SK-N-SH treated with all-trans-retinoic acid at 6 μM for 48 hours (cell line): Measurements from ENCODE around the gene PPP1R14B.

Source experiments
- ARNTL ChIP-seq: fragments of 450-650 bp; formaldehyde crosslinking; IDR thresholded peaks from 2 replicates; pipeline ENCODE4 v1.5.0; 2020; ENCODE audit warnings: low read depth, mild to moderate bottlenecking, moderate library complexity, borderline replicate concordance
- CREB5 ChIP-seq: fragments of 250-450 bp; sonication (Bioruptor Pico); IDR thresholded peaks from 2 replicates; pipeline ENCODE4 v1.5.1; 2020; ENCODE audit warnings: low read depth, mild to moderate bottlenecking, moderate library complexity
- CSRNP3 ChIP-seq: fragments of 250-450 bp; sonication (Bioruptor Pico); IDR thresholded peaks from 2 replicates; pipeline ENCODE4 v1.5.1; 2021; ENCODE audit warnings: mild to moderate bottlenecking, moderate library complexity
- ESRRG ChIP-seq: fragments of 250-450 bp; sonication (Bioruptor Pico); IDR thresholded peaks from 2 replicates; pipeline ENCODE4 v1.6.1; 2021; ENCODE audit warnings: mild to moderate bottlenecking
- OSR1 ChIP-seq: fragments of 250-450 bp; sonication (Bioruptor Pico); IDR thresholded peaks from 2 replicates; pipeline ENCODE4 v1.8.0; 2022; ENCODE audit warnings: moderate library complexity, mild to moderate bottlenecking, inconsistent platforms
- PPARA ChIP-seq: fragments of 250-450 bp; sonication (Bioruptor Pico); IDR thresholded peaks from 2 replicates; pipeline ENCODE4 v1.5.0; 2020; ENCODE audit warnings: mild to moderate bottlenecking, borderline replicate concordance
- RARB ChIP-seq: fragments of 250-450 bp; sonication (Bioruptor Pico); IDR thresholded peaks from 2 replicates; pipeline ENCODE4 v1.8.0; 2021; ENCODE audit warnings: mild to moderate bottlenecking, moderate library complexity
- TCF4 ChIP-seq: fragments of 250-450 bp; sonication (Bioruptor Pico); IDR thresholded peaks from 2 replicates; pipeline ENCODE4 v1.8.0; 2021; ENCODE audit warnings: mild to moderate bottlenecking, moderate library complexity, borderline replicate concordance
- TSHZ2 ChIP-seq: fragments of 250-450 bp; sonication (Bioruptor Pico); IDR thresholded peaks from 2 replicates; pipeline ENCODE4 v1.5.0; 2020; ENCODE audit warnings: mild to moderate bottlenecking, moderate library complexity
- ZFP3 ChIP-seq: fragments of 250-450 bp; sonication (Bioruptor Pico); IDR thresholded peaks from 2 replicates; pipeline ENCODE4 v1.5.0; 2020; ENCODE audit warnings: mild to moderate bottlenecking, moderate library complexity
- ZFP30 ChIP-seq: fragments of 450-650 bp; formaldehyde crosslinking; IDR thresholded peaks from 2 replicates; pipeline ENCODE4 v1.5.0; 2022; ENCODE audit warnings: mild to moderate bottlenecking, moderate library complexity
- ZNF565 ChIP-seq: fragments of 450-650 bp; formaldehyde crosslinking; conservative IDR thresholded peaks from 2 replicates; pipeline ENCODE4 v1.5.0; 2020; ENCODE audit warnings: low read depth, mild to moderate bottlenecking, moderate library complexity
- ZNF70 ChIP-seq: fragments of 450-650 bp; formaldehyde crosslinking; IDR thresholded peaks from 2 replicates; pipeline ENCODE4 v1.5.0; 2020; ENCODE audit warnings: mild to moderate bottlenecking, moderate library complexity
- TF ChIP-seq, protein P1 (sequence below): fragments of 250-450 bp; sonication (Bioruptor Pico); IDR thresholded peaks from 2 replicates; pipeline ENCODE4 v1.8.0; 2020; ENCODE audit warnings: mild to moderate bottlenecking, moderate library complexity, borderline replicate concordance

DNA sequence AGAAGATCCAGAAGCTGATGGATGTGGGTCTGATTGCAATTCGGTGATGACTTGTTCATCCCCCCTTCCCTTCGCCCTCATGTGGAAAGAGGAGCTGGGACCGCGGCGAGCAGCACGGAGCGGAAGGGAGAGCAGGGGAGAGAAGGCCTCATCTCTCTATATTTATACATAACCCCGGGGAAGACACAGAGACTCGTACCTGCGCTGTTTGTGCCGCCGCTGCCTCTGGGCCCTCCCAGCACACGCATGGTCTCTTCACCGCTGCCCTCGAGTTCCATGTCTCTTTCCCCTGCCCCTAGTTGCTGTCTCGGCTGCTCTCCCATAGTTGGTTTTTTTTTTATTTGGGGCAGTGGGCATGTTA, 42.7 kb downstream of the PPP1R14B start:
- no peak for TF ChIP-seq ZFP3 (CRISPR knock-in tag)
- no peak for TF ChIP-seq RARB (CRISPR knock-in tag)
- no peak for TF ChIP-seq PPARA (CRISPR knock-in tag)
- no peak for TF ChIP-seq ARNTL
- TF ChIP-seq ESRRG (CRISPR knock-in tag), result no peak
- TF ChIP-seq, protein P1, sequence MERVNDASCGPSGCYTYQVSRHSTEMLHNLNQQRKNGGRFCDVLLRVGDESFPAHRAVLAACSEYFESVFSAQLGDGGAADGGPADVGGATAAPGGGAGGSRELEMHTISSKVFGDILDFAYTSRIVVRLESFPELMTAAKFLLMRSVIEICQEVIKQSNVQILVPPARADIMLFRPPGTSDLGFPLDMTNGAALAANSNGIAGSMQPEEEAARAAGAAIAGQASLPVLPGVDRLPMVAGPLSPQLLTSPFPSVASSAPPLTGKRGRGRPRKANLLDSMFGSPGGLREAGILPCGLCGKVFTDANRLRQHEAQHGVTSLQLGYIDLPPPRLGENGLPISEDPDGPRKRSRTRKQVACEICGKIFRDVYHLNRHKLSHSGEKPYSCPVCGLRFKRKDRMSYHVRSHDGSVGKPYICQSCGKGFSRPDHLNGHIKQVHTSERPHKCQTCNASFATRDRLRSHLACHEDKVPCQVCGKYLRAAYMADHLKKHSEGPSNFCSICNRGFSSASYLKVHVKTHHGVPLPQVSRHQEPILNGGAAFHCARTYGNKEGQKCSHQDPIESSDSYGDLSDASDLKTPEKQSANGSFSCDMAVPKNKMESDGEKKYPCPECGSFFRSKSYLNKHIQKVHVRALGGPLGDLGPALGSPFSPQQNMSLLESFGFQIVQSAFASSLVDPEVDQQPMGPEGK (CRISPR knock-in tag), result no peak
- TF ChIP-seq CSRNP3, result no peak
- TF ChIP-seq CREB5 (CRISPR knock-in tag), result no peak
- no peak for TF ChIP-seq ZNF70
- no peak for TF ChIP-seq ZFP30 (CRISPR knock-in tag)
- TF ChIP-seq OSR1 (CRISPR knock-in tag), result no peak
- no peak for TF ChIP-seq TCF4 (CRISPR knock-in tag)
- TF ChIP-seq ZNF565 (CRISPR knock-in tag), result no peak
- TF ChIP-seq TSHZ2 (CRISPR knock-in tag), result no peak
